Measurements from ENCODE around the gene SOBP.

- no peak for TF ChIP-seq PATZ1 (CRISPR knock-in tag; IDR thresholded peaks at IDR 0.05; ENCODE audit: borderline replicate concordance)
- TF ChIP-seq POU6F1 (CRISPR knock-in tag; IDR thresholded peaks at IDR 0.05; ENCODE audit: borderline replicate concordance, low read depth), result no peak
- TF ChIP-seq ISL1 (CRISPR knock-in tag; IDR thresholded peaks at IDR 0.05), result no peak
- no peak for TF ChIP-seq RARB (CRISPR knock-in tag; IDR thresholded peaks at IDR 0.05)
- TF ChIP-seq GLIS3 (CRISPR knock-in tag; IDR thresholded peaks at IDR 0.05), result no peak
- no peak for TF ChIP-seq CREB5 (CRISPR knock-in tag; IDR thresholded peaks at IDR 0.05; ENCODE audit: low read depth)
- TF ChIP-seq ZFP3 (CRISPR knock-in tag; IDR thresholded peaks at IDR 0.05), result no peak
These were observed 116.5 kb downstream of the SOBP start for GRCh38 chr6:107606407-107606806.

Measured in SK-N-SH treated with all-trans-retinoic acid at 6 μM for 48 hours (cell line).